Measurements from ENCODE around the gene TF. TPM values are rescaled to one million over a fixed set of nuclear protein-coding genes. Genes with fewer than 3 reads are reported as not detected.
"Not testable (repeated sequence)": the region's sequence is repeated elsewhere in the genome, so short reads cannot be mapped to it uniquely, and the experiment has no call there.

TF gene
- polyA plus RNA-seq, 3 donors, result 0.73 TPM; not detected in 2

DNA sequence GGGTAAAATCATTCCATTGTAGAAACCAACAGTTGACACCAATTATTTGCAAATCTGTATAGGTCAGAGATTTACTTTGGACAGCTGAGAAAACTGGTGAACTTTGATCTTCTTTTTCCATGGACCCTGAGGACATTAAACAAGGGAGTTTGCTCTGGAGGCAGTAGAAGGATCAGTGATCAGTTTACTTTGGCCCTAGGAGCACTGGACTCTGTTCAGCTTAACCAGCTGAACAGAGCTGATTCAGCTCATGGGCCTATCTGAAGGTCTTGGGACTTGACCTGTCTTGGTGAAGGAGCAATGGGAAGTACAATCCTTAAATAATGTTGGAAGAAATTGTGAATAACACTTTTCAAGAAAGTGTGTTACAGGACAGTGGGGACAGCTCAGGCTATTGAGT, 15.2 kb upstream of the TF start:
- TF ChIP-seq, protein P1, sequence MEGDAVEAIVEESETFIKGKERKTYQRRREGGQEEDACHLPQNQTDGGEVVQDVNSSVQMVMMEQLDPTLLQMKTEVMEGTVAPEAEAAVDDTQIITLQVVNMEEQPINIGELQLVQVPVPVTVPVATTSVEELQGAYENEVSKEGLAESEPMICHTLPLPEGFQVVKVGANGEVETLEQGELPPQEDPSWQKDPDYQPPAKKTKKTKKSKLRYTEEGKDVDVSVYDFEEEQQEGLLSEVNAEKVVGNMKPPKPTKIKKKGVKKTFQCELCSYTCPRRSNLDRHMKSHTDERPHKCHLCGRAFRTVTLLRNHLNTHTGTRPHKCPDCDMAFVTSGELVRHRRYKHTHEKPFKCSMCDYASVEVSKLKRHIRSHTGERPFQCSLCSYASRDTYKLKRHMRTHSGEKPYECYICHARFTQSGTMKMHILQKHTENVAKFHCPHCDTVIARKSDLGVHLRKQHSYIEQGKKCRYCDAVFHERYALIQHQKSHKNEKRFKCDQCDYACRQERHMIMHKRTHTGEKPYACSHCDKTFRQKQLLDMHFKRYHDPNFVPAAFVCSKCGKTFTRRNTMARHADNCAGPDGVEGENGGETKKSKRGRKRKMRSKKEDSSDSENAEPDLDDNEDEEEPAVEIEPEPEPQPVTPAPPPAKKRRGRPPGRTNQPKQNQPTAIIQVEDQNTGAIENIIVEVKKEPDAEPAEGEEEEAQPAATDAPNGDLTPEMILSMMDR (IDR thresholded peaks at IDR 0.05), result no peak
- H3K4me1 Mint-ChIP-seq, result no peaks in the 10 kb centered on the region
- Histone ChIP-seq H2AFZ (ENCODE audit: insufficient read depth, low read depth, low read length, poor library complexity, severe bottlenecking) (no peak overlapping the region), H3K27me3 (ENCODE audit: control insufficient read depth in 2 of 2, insufficient read depth in 2 of 2, low read length in 2 of 2) (no peaks in the 10 kb centered on the region), H4K20me1 (ENCODE audit: insufficient read depth, low read length) (no peaks in the 10 kb centered on the region), H3K9me3 (replicated peaks in 1 of 2; ENCODE audit: control insufficient read depth in 1 of 2, insufficient read depth in 1 of 2, low read length in 2 of 2) (peaks cover 18 to 20% of the 10 kb centered on the region in 2 donors), H3K36me3 (replicated peaks in 1 of 2; ENCODE audit: control insufficient read depth in 1 of 2, insufficient read depth in 2 of 2, low read length in 2 of 2) (no peaks in the 10 kb centered on the region), H3K79me2 (ENCODE audit: insufficient read depth, low read length) (no peaks in the 10 kb centered on the region), H3K9ac (ENCODE audit: insufficient read depth, low read length, poor library complexity, severe bottlenecking) (no peak overlapping the region), H3K27ac (ENCODE audit: low read depth in 1 of 2, low read length in 2 of 2) (no peak overlapping the region), H3K4me1 (ENCODE audit: control insufficient read depth in 1 of 2, insufficient read depth in 2 of 2, low read length in 2 of 2) (no peaks in the 10 kb centered on the region), H3K4me3 (replicated peaks in 1 of 3; ENCODE audit: low read depth in 2 of 3, low read length in 3 of 3) (no peak overlapping the region), H3K4me2 (replicated peaks; ENCODE audit: extremely low read depth, low read length, poor library complexity, severe bottlenecking) (no peak overlapping the region)
- intact Hi-C loops (cut with micrococcal nuclease), result no loop called here
- H3K36me3 Mint-ChIP-seq, result no peaks in the 10 kb centered on the region
- peaks cover 0 to 11% (median 5%) of the 10 kb centered on the region in 3 donors for H3K27me3 Mint-ChIP-seq (ENCODE audit: low read depth in 3 of 3)
- H3K27ac Mint-ChIP-seq, result no peak overlapping the region
- H3K4me3 Mint-ChIP-seq, result no peak overlapping the region
- peaks cover 16 to 29% (median 21%) of the 10 kb centered on the region in 7 donors for H3K9me3 Mint-ChIP-seq
- no peak for DNase-seq

DNA sequence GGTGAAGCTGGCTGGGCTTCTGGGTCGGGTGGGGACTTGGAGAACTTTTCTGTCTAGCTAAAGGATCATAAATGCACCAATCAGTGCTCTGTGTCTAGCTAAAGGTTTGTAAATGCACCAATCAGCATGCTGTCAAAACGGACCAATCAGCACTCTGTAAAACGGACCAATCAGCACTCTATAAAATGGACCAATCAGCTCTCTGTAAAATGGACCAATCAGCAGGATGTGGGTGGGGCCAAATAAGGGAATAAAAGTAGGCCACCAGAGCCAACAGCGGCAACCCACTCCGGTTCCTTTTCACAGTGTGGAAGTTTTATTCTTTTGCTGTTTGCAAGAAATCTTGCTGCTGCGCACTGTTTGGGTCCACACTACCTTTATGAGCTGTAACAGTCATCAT, 14.0 kb upstream of the TF start:
- H2AFZ ChIP-seq (ENCODE audit: insufficient read depth, low read depth, low read length, poor library complexity, severe bottlenecking); H3K4me3 Mint-ChIP-seq; H3K4me1 Mint-ChIP-seq; H3K36me3 Mint-ChIP-seq; H3K4me3 ChIP-seq (replicated peaks in 1 of 3; ENCODE audit: low read depth in 2 of 3, low read length in 3 of 3); H3K27me3 ChIP-seq (ENCODE audit: control insufficient read depth in 2 of 2, insufficient read depth in 2 of 2, low read length in 2 of 2); H3K4me1 ChIP-seq (ENCODE audit: control insufficient read depth in 1 of 2, insufficient read depth in 2 of 2, low read length in 2 of 2); H3K4me2 ChIP-seq (replicated peaks; ENCODE audit: extremely low read depth, low read length, poor library complexity, severe bottlenecking); H3K9ac ChIP-seq (ENCODE audit: insufficient read depth, low read length, poor library complexity, severe bottlenecking); intact Hi-C loops (cut with micrococcal nuclease); H3K36me3 ChIP-seq (replicated peaks in 1 of 2; ENCODE audit: control insufficient read depth in 1 of 2, insufficient read depth in 2 of 2, low read length in 2 of 2); H3K79me2 ChIP-seq (ENCODE audit: insufficient read depth, low read length); H3K27ac Mint-ChIP-seq; H3K27ac ChIP-seq (ENCODE audit: low read depth in 1 of 2, low read length in 2 of 2); DNase-seq; H4K20me1 ChIP-seq (ENCODE audit: insufficient read depth, low read length): not testable (repeated sequence)
- Mint-ChIP-seq H3K27me3 (ENCODE audit: low read depth in 3 of 3) (peaks cover 2 to 11% (median 5%) of the 10 kb centered on the region in 3 donors), H3K9me3 (peaks cover 14 to 25% (median 23%) of the 10 kb centered on the region in 7 donors)
- 100% methylated on average over 2 of the region's 6 CpGs for WGBS (ENCODE audit: insufficient coverage)
- H3K9me3 ChIP-seq (replicated peaks in 1 of 2; ENCODE audit: control insufficient read depth in 1 of 2, insufficient read depth in 1 of 2, low read length in 2 of 2), result peaks cover 18 to 20% of the 10 kb centered on the region in 2 donors

Measured in CD14-positive monocyte (primary cell).